Large intestine (tissue), 3 donors: ENCODE measurements around the gene SOX10. TPM values are rescaled to one million over a fixed set of nuclear protein-coding genes. Genes with fewer than 3 reads are reported as not detected.

Source experiments
- DNase-seq, 2 donors: peaks; one replicate each; pipeline versions ENCODE4 v3.0.0 to v3.0.0-alpha.2; 2013
- H3K27ac ChIP-seq: one replicate; pipeline ENCODE4 v1.5.1; 2013; ENCODE audit warnings: low read length
- H3K27me3 ChIP-seq: 2 replicates; pipeline ENCODE4 v1.6.1; 2013; ENCODE audit warnings: low read length; ENCODE audit not compliant: control insufficient read depth, insufficient read depth
- H3K36me3 ChIP-seq: 2 replicates; pipeline ENCODE4 v1.6.1; 2013; ENCODE audit warnings: low read length; ENCODE audit not compliant: control insufficient read depth, insufficient read depth
- H3K4me1 ChIP-seq: one replicate; pipeline ENCODE4 v1.6.1; 2013; ENCODE audit warnings: low read length; ENCODE audit not compliant: control insufficient read depth, insufficient read depth
- H3K4me3 ChIP-seq: one replicate; pipeline ENCODE4 v1.5.1; 2013; ENCODE audit warnings: low read length
- H3K9me3 ChIP-seq: one replicate; pipeline ENCODE4 v1.6.1; 2013; ENCODE audit warnings: mild to moderate bottlenecking, low read depth, low read length, moderate library complexity; ENCODE audit not compliant: control insufficient read depth
- WGBS: methylation state at CpG from one replicate; pipeline ENCODE4 v1.1.5; 2013; ENCODE audit warnings: low lambda C conversion rate; ENCODE audit not compliant: insufficient coverage; 5-methylcytosine and 5-hydroxymethylcytosine counted together
- polyA plus RNA-seq: library from polyadenylated mRNA; unstranded; fragments of 120-200 nt; gene quantifications from one replicate; pipeline ENCODE4 v1.2.1, GENCODE V29; 2013

The SOX10 gene
- polyA plus RNA-seq, 1 donor = 8.8 TPM

GRCh38 chr22:37930270-37930951, 53.9 kb downstream of the SOX10 start:
- Histone ChIP-seq H3K36me3 (peaks cover 70% of the 10 kb centered on the region), H3K4me1 (peaks cover 6% of the 10 kb centered on the region)

GRCh38 chr22:37929390-37929789, 55.0 kb downstream of the SOX10 start:
- no peaks in the 10 kb centered on the region for H3K27me3 ChIP-seq
- H3K27ac ChIP-seq = no peak overlapping the region
- DNase-seq = no peak
- no peak overlapping the region for H3K4me3 ChIP-seq
- H3K36me3 ChIP-seq = peaks cover 80% of the 10 kb centered on the region
- peaks cover 6% of the 10 kb centered on the region for H3K4me1 ChIP-seq
- WGBS = no CpG with 5 or more reads among the region's 5 CpGs
- no peaks in the 10 kb centered on the region for H3K9me3 ChIP-seq

More at GRCh38 chr22:37930270-37930951, 53.9 kb downstream of the SOX10 start:
- H3K27ac ChIP-seq = no peak overlapping the region
- H3K4me3 ChIP-seq = no peak overlapping the region
- no CpG with 5 or more reads among the region's 11 CpGs for WGBS
- H3K9me3 ChIP-seq = no peaks in the 10 kb centered on the region
- no peak for DNase-seq
- no peaks in the 10 kb centered on the region for H3K27me3 ChIP-seq

DNA sequence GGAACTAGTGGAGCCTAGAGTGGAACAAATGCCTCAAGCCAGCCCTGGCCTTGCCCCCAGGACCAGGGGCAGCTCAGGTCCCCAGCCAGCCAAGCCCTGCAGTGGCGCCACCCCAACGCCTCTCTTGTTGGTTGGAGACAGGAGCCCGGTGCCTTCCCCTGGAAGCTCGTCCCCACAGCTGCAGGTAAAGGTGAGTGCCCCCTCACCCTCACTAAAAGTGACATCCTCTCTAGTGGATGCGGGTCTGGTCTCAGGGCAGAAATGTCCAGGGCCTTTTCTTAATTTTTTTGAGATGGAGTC, 56.8 kb downstream of the SOX10 start:
- Histone ChIP-seq H3K36me3 (peaks cover 79% of the 10 kb centered on the region), H3K9me3 (no peaks in the 10 kb centered on the region), H3K27me3 (no peaks in the 10 kb centered on the region), H3K27ac (no peak overlapping the region), H3K4me1 (no peaks in the 10 kb centered on the region), H3K4me3 (no peak overlapping the region)
- DNase-seq = no peak
- WGBS = 100% methylated on average over 1 of the region's 5 CpGs

DNA sequence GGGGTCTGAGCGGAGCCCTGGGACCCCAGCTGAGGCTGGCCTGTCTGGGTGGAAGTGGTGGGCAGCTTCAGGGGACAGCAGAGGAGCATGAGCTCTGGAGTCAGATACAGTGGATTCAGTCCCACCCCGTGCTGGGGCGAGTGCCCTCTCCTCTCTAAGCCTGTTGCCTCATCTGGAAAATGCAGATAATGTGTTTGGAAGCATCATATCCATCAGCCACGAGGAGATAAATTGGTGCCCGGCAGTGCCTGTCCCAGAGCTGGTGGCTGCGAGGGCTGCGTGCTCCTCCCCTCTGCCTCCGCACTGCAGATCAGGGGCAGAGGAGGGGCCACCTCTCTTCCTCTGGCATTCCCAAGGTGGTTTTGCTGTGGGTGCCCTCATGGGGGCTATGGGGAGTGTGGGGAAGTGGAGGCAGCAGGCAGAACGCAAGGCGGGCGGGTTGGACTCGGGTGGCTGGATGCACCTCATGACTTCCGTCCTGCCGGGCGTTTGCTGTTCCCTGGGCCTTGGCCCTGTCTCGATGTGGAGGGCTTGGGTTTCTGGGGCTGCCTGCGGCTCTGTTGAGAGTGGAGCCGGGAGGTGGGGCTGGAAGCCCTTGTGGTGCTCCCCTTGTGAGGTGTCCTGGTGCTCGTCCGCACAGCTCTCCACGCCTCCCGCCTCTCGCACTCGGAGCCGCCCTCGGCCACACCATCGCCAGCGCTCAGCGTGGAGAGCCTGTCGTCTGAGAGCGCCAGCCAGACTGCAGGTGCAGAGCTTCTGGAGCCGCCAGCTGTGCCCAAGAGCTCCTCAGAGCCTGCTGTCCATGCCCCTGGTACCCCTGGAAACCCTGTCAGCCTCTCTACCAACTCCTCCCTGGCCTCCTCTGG, 57.4 kb downstream of the SOX10 start:
- Histone ChIP-seq H3K27me3 (no peaks in the 10 kb centered on the region), H3K27ac (no peak overlapping the region), H3K4me1 (no peaks in the 10 kb centered on the region), H3K4me3 (no peak overlapping the region), H3K36me3 (peaks cover 73% of the 10 kb centered on the region), H3K9me3 (no peaks in the 10 kb centered on the region)
- DNase-seq = no peak
- WGBS = no CpG with 5 or more reads among the region's 32 CpGs

DNA sequence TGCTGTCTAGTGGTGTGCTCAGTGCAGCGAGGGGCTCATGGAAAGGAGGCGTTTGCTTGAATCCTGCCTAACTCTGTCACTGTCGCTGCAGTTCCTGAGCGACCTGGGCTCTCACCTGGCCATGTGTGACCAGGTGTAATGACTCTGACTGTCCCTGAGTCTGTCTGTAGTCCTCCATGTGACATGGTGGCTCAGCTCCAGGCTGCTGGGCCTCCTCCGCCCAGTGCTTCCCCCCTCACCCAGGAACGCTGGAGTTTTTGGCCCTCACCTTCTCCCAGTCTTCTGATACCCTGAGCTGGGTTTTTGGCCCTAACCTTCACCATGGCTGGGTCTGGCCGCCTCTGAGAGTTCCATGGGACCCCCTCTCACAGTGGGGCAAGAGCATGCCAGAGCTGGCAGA, 58.0 kb downstream of the SOX10 start:
- Histone ChIP-seq H3K9me3 (no peaks in the 10 kb centered on the region), H3K27me3 (no peaks in the 10 kb centered on the region), H3K27ac (no peak overlapping the region), H3K36me3 (peaks cover 73% of the 10 kb centered on the region), H3K4me1 (no peaks in the 10 kb centered on the region), H3K4me3 (no peak overlapping the region)
- no peak for DNase-seq
- no CpG with 5 or more reads among the region's 7 CpGs for WGBS

DNA sequence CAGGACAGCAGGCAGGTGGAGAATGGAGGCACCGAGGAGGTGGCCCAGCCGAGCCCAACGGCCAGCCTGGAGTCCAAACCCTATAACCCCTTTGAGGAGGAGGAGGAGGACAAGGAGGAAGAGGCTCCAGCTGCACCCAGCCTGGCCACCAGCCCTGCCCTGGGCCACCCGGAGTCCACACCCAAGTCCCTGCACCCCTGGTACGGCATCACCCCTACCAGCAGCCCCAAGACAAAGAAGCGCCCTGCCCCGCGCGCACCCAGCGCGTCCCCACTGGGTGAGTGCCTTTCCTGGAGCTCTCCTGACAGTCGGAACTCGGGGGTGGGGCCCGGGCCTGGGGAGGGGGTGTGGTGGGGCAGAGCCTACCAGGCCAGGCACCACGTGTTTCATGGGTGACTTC, 58.6 kb downstream of the SOX10 start:
- Histone ChIP-seq H3K27ac (no peak overlapping the region), H3K4me1 (no peaks in the 10 kb centered on the region), H3K9me3 (no peaks in the 10 kb centered on the region), H3K4me3 (no peak overlapping the region), H3K36me3 (peaks cover 74% of the 10 kb centered on the region), H3K27me3 (no peaks in the 10 kb centered on the region)
- DNase-seq = no peak
- WGBS = no CpG with 5 or more reads among the region's 15 CpGs

GRCh38 chr22:37925330-37925729, 59.0 kb downstream of the SOX10 start:
- H3K9me3 ChIP-seq = no peaks in the 10 kb centered on the region
- no peak overlapping the region for H3K4me3 ChIP-seq
- WGBS = no CpG with 5 or more reads among the region's 3 CpGs
- no peaks in the 10 kb centered on the region for H3K27me3 ChIP-seq
- peaks cover 71% of the 10 kb centered on the region for H3K36me3 ChIP-seq
- H3K4me1 ChIP-seq = no peaks in the 10 kb centered on the region
- no peak overlapping the region for H3K27ac ChIP-seq
- no peak for DNase-seq

GRCh38 chr22:37924386-37925065, 59.8 kb downstream of the SOX10 start:
- WGBS = no CpG with 5 or more reads among the region's 18 CpGs
- Histone ChIP-seq H3K4me3 (no peak overlapping the region), H3K27ac (no peak overlapping the region), H3K9me3 (no peaks in the 10 kb centered on the region), H3K27me3 (no peaks in the 10 kb centered on the region), H3K4me1 (no peaks in the 10 kb centered on the region), H3K36me3 (peaks cover 70% of the 10 kb centered on the region)
- no peak for DNase-seq

DNA sequence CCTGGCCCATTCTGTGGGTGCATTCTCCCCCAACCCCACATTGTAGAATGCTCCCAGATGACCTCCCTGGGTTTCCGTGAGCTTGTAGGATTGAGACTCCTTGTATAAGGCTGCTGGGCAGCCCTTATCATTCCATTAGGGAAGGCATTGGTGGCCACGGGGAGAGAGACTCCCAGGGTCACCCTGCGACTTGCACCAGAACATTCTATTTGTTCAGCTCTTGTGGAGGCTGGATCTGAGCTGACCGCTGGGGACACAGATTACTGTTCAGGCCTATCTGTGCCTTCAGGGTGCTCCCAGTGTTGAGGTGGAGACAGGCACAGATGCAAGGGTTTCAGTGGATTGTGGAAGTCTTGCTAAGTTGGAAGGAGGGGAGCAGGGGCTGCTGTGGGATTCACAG, 60.4 kb downstream of the SOX10 start:
- Histone ChIP-seq H3K36me3 (peaks cover 68% of the 10 kb centered on the region), H3K4me3 (no peak overlapping the region), H3K9me3 (no peaks in the 10 kb centered on the region), H3K27me3 (no peaks in the 10 kb centered on the region), H3K4me1 (peaks cover under 1% of the 10 kb centered on the region), H3K27ac (no peak overlapping the region)
- DNase-seq = no peak
- WGBS = no CpG with 5 or more reads among the region's 4 CpGs
